Spleen (tissue), 7 donors: ENCODE results near the gene HPGDS.

Experiments used
- CTCF ChIP-seq, 11 experiments: fragments of 200-600 bp in 7 of 11; fragments of 450-650 bp in 4 of 11; sonication (generic) in 4 of 11; IDR thresholded peaks in 8 of 11; conservative IDR thresholded peaks in 3 of 11; 1 replicate in 7 of 11; 2 replicates in 4 of 11; pipeline versions ENCODE4 v1.4.0 to v1.8.0; 2016 to 2021; ENCODE audit warnings: antibody characterized with exemption in 11 of 11, inconsistent platforms in 4 of 11, mild to moderate bottlenecking in 1 of 11
- POLR2A ChIP-seq, 3 donors: fragments of 450-650 bp; IDR thresholded peaks; one replicate each; pipeline ENCODE4 v1.5.1; 2017; ENCODE audit warnings: antibody characterized with exemption in 3 of 3, mild to moderate bottlenecking in 1 of 3
- POLR2AphosphoS5 ChIP-seq, 3 donors: sonication (generic); formaldehyde crosslinking; IDR thresholded peaks; one replicate each; pipeline ENCODE4 v1.5.1; 2017; ENCODE audit warnings: antibody characterized with exemption in 3 of 3
- donor health status: DM: no; HTN: no; CAD: no; lungs with moderate emphysema.
- donor health status: DM: no; HTN: no; CAD: no.
- donor health status: DM: no; HTN: no; CAD: no.

- TF ChIP-seq CTCF (IDR thresholded peaks at IDR 0.05 in 8 of 11, conservative IDR thresholded peaks at IDR 0.05 in 3 of 11): no peak
- no peak for TF ChIP-seq POLR2A (IDR thresholded peaks at IDR 0.05)
- no peak for TF ChIP-seq POLR2AphosphoS5 (IDR thresholded peaks at IDR 0.05)
Observed at GRCh38 chr4:94344457-94344856, 1.8 kb upstream of the HPGDS start.
